Activated CD4-positive, alpha-beta T cell treated with anti-CD3 and anti-CD28 coated beads, Interleukin-2, amount 50 U/mL, for 24 hours (primary cell): ENCODE results near the gene MCM5.
A peak's percentile ranks its signal among the peaks of the same experiment; 100 is the strongest.

Experiments used
- DNase-seq, 2 donors: peaks; one replicate each; pipeline ENCODE4 v3.0.0-alpha.2; 2020; ENCODE audit warnings: low read depth in 1 of 2, low spot score in 1 of 2

MCM5 gene

DNA sequence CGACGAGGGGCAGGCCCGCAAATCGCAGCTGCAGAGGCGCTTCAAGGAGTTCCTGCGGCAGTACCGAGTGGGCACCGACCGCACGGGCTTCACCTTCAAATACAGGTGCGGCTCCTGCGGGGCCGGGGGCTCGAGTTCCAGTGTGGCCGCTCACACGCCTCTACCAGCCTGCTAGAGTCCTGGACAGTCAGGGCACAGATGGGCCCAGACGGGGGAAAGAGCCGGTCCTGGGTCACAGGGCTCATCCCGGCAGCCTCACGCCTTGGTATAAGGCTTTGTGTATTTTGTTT is 506 bp downstream of the MCM5 start:
- DNase-seq = peak in 1 of 2 donors; percentile 17

- DNase-seq = no peak
Measured at GRCh38 chr22:35401863-35402262, 1.9 kb downstream of the MCM5 start.

GRCh38 chr22:35403356-35403755 is 3.4 kb downstream of the MCM5 start:
- DNase-seq = no peak

DNA sequence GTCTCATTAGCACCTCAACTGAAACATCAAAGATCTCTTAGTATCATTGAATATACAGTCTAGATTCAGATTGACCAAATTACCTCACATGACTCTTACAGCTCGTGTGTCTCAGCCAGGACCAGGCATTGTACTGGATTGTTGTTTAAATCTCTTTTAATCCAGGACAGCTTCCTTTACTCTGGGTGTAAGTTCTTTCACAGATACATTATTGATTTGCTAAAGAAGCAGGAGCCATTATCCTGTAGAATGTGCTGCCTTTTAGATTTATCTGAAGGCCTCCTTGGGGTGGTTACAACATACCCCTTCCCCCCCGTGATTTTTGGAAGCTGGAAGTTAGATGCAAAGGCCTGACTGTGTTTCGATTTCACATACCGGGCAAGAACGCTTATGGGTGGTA is 4.2 kb downstream of the MCM5 start:
- DNase-seq = no peak

DNA sequence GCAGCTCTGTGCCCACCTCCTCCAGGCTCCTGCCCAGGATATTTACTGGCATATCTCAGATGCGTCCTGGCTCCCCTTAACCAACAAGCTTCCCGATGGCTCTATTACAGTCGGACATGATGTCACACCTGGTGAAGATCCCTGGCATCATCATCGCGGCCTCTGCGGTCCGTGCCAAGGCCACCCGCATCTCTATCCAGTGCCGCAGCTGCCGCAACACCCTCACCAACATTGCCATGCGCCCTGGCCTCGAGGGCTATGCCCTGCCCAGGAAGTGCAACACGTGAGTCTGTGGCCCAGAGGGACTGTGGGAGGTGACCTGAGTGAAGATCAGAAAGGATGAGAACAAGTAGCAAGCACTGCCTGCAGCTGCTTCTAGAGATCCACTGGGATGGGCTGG is 6.5 kb downstream of the MCM5 start:
- no peak for DNase-seq

- DNase-seq = no peak
Measured at GRCh38 chr22:35407362-35407761, 7.4 kb downstream of the MCM5 start.

DNA sequence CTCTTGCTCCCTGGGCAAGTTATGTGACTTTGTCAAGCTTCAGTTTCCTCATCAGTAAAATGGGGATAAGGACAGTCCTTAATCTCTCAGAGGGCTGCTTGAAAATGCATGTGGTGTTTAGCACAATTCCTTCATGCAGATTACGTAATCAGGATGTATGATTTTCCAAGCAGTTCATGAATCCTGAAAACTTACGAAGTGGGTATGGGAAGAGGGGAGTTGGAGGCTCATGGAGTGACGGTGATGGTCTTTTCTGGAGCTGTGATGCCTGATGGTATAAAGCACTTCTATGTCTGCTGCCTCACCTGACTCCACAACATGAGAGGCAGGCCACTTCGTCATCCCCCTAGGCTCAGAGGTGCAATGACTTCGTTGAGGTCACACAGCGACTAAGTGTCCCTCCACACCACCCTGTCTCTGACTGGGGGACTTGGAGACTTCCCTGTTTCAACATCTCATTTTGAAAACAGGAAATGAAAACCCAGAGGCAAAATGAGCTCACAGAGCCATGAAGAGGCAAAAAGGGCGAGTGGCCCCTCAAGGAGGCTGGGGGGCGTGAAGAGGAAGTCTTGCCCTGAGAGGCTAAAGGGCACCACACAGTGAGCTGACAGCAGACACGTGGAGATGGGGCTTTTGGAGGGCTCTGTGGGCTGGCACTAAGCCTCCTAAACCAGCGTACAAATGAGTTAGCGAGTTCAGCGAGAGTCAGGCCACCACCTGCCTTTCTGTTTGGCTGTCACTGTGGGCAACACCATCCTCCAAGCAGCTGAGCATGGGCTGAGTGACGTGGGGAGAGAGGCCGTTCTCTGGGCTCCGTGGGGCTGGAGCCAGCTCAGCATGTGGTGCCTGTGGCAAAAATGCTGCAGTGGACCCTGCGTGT is 10.1 kb downstream of the MCM5 start:
- no peak for DNase-seq

GRCh38 chr22:35410663-35411034 is 10.7 kb downstream of the MCM5 start:
- no peak for DNase-seq

DNA sequence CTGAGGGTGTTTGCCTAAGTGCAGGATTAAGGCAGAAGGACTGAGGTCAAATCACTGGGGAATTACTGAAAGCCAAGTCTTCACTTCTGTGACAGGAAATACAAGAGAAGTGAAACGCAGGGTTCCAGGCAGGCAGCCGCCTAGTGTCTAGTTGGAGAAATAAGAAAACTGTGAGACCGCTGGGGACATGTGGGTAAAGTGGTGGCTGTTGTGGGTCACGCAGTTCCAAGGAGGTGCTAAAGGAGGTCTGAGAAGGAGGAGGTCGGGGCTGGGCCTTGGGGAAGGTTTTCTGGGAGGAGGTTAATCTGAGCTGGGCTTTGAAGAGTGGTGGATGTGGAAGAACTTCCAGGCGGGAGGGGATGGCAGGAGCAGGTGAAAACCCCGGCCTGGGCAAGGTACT is 11.2 kb downstream of the MCM5 start:
- DNase-seq = no peak

- DNase-seq = no peak
Measured at GRCh38 chr22:35413624-35414023, 13.7 kb downstream of the MCM5 start.

GRCh38 chr22:35417606-35418005 is 17.7 kb downstream of the MCM5 start:
- DNase-seq = no peak

DNA sequence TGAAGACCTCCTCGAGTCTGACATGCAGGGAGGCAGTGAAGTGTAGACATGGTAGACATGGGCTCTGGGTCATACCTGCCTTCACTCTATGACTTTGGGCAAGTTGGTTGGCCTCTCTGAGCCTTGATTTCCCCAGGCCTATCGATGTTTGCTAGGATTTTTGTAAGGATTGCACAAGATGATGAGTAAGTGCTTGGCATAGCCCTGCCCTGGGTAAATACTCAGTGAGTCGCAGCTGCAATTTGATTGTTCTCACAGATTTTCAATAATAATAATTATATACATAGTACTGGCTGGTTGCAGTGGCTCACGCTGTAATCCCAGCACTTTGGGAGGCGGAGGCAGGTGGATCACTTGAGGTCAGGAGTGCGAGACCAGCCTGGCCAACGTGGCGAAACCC is 18.1 kb downstream of the MCM5 start:
- no peak for DNase-seq

DNA sequence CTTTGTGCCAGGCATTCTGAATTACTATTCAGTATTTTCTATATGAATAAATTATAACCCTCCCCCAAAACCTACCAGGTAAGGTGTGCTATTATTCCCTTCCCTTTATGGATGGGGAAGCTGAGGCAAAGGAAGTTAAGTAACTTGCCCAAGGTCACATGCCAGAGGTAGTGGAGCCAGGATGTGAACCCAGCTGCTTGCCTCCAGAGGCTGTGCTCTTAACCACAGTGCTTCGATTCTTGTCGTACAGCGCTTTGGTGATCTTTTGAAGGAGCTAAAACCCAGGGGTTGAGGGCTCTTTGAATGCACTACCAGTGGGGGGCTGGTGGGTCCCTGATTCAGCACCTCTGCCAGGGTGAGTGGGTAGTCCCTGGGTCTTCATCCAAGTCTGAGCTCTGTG is 18.8 kb downstream of the MCM5 start:
- no peak for DNase-seq

DNA sequence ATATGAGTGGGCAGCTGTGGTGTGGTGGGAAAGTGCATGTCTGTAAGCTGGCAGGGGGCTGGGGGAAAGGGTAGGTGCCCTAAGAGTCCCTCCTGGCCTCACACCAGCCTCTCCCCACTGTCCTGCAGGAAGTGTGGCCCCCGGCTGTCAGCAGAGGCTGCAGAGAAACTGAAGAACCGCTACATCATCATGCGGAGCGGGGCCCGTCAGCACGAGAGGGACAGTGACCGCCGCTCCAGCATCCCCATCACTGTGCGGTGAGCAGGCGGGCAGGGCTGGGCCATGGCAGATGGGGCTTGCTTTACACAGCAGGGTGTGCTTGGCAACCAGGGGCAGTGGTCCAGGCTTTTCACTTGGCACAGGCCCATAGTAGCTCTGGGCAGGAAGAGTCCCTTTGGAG is 19.8 kb downstream of the MCM5 start:
- no peak for DNase-seq

DNA sequence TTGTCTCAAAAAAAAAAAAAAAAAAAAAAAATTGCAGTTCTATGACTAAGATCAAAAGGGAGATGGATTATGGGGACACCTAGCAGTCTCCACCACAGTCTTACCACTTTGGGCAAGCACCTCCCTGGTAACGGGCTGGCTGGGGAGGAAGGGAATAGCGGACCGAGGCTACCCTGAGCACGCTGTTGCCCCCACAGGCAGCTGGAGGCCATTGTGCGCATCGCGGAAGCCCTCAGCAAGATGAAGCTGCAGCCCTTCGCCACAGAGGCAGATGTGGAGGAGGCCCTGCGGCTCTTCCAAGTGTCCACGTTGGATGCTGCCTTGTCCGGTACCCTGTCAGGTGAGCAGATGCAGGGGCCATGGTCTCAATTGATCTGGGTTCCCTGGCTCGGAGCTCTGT is 21.2 kb downstream of the MCM5 start:
- DNase-seq = no peak

GRCh38 chr22:35422145-35422544 is 22.2 kb downstream of the MCM5 start:
- DNase-seq = no peak

DNA sequence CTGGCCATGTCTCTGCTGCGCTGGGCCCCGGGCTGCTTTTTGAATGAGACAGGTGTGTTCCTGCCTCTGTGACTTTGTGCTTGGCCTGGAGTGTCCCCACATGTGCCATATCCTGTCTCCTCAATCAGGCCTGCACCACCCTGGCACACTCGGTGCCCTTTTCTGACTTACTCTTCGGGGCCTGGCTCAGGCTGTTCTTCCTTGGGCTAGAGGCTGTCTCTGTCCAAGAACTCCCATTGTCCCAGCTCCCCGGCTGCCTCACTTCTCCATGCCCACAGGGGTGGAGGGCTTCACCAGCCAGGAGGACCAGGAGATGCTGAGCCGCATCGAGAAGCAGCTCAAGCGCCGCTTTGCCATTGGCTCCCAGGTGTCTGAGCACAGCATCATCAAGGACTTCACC is 23.0 kb downstream of the MCM5 start:
- DNase-seq = no peak

DNA sequence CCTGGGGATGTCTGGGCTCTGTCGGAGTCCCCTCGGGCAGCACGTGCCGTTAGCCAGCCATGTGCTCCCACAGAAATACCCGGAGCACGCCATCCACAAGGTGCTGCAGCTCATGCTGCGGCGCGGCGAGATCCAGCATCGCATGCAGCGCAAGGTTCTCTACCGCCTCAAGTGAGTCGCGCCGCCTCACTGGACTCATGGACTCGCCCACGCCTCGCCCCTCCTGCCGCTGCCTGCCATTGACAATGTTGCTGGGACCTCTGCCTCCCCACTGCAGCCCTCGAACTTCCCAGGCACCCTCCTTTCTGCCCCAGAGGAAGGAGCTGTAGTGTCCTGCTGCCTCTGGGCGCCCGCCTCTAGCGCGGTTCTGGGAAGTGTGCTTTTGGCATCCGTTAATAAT is 24.1 kb downstream of the MCM5 start:
- DNase-seq = no peak

- no peak for DNase-seq
Measured at GRCh38 chr22:35424761-35425160, 24.8 kb downstream of the MCM5 start.

DNA sequence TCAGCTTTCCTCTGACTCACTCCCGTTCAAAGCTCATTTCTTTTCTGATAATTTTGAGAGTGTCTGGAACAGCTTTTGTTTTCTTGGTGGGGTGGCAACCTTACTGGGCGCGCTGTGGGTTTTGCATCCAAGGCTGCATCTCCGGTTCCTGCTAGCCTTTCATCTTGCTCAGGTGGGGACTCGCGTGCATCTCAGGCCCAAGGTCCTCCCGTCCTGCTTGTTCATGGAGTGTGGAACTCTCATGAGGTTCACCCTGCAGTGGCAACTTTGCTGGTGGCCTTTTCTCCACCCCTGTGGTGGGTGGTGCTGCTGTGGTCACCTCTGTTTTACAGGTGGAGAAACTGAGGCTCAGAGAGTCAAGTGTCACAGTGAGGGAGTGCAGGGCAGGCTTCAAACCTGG is 25.6 kb downstream of the MCM5 start:
- DNase-seq = no peak

GRCh38 chr22:35425971-35426800 is 26.2 kb downstream of the MCM5 start:
- no peak for DNase-seq

GRCh38 chr22:35426801-35427140 is 26.8 kb downstream of the MCM5 start:
- no peak for DNase-seq

GRCh38 chr22:35430897-35431322 is 31.0 kb downstream of the MCM5 start:
- DNase-seq = peak; percentile 49
